CD4-positive, CD25-positive, alpha-beta regulatory T cell (primary cell): ENCODE data around the gene AARS1. TPM values are rescaled to one million over a fixed set of nuclear protein-coding genes. Genes with fewer than 3 reads are reported as not detected.
"Not testable (repeated sequence)": the region's sequence is repeated elsewhere in the genome, so short reads cannot be mapped to it uniquely, and the experiment has no call there.

ENCODE experiments used
- ATAC-seq, 2 donors: fragments of 150-1000 bp; cut with Tn5 transposase; one replicate each; pipeline ENCODE4 v1.10.0; 2021; ENCODE audit warnings: low read depth in 2 of 2, moderate number of reproducible peaks in 2 of 2, moderate library complexity in 1 of 2
- DNase-seq, 3 donors: peaks; one replicate each; pipeline versions ENCODE4 v3.0.0 to v3.0.0-alpha.2; 2012 to 2022; ENCODE audit warnings: mixed read lengths in 1 of 3
- H3K27ac ChIP-seq: one replicate; pipeline ENCODE4 v1.7.0; 2013; ENCODE audit warnings: mild to moderate bottlenecking, low read length; ENCODE audit not compliant: insufficient read depth, poor library complexity, severe bottlenecking
- H3K27me3 ChIP-seq: one replicate; pipeline ENCODE4 v1.7.0; 2013; ENCODE audit warnings: low read length; ENCODE audit not compliant: control insufficient read depth, insufficient read depth
- H3K36me3 ChIP-seq: one replicate; pipeline ENCODE4 v1.7.0; 2013; ENCODE audit warnings: mild to moderate bottlenecking, low read length, moderate library complexity; ENCODE audit not compliant: control insufficient read depth, insufficient read depth
- H3K4me1 ChIP-seq: 2 replicates; pipeline ENCODE4 v1.7.0; 2013; ENCODE audit warnings: mild to moderate bottlenecking, low read length; ENCODE audit not compliant: insufficient read depth, control insufficient read depth, poor library complexity, severe bottlenecking
- H3K4me3 ChIP-seq: one replicate; pipeline ENCODE4 v1.7.0; 2013; ENCODE audit warnings: low read depth, mild to moderate bottlenecking, low read length, moderate library complexity
- H3K9me3 ChIP-seq, 2 experiments: 1 replicate in 1 of 2; 2 replicates in 1 of 2; pipeline ENCODE4 v1.7.0; 2013; ENCODE audit warnings: low read length in 2 of 2, mild to moderate bottlenecking in 1 of 2, moderate library complexity in 1 of 2; ENCODE audit not compliant: control insufficient read depth in 2 of 2
- H3K27ac Mint-ChIP-seq, 3 donors: one replicate each; pipeline ENCODE4 v1.8.0; 2020 to 2022; ENCODE audit warnings: mild to moderate bottlenecking in 3 of 3, mixed read lengths in 3 of 3, moderate library complexity in 2 of 3
- H3K27me3 Mint-ChIP-seq: one replicate; pipeline ENCODE4 v1.8.0; 2022; ENCODE audit warnings: mild to moderate bottlenecking, mixed read lengths
- H3K36me3 Mint-ChIP-seq: one replicate; pipeline ENCODE4 v1.8.0; 2020; ENCODE audit warnings: mixed read lengths
- H3K4me1 Mint-ChIP-seq, 4 donors: one replicate each; pipeline ENCODE4 v1.8.0; 2020 to 2022; ENCODE audit warnings: mixed read lengths in 4 of 4, mild to moderate bottlenecking in 1 of 4
- H3K4me3 Mint-ChIP-seq, 4 donors: one replicate each; pipeline ENCODE4 v1.8.0; 2020 to 2022; ENCODE audit warnings: mild to moderate bottlenecking in 4 of 4, mixed read lengths in 4 of 4, moderate library complexity in 3 of 4
- H3K9me3 Mint-ChIP-seq, 7 donors: one replicate each; pipeline ENCODE4 v1.8.0; 2020 to 2022; ENCODE audit warnings: mixed read lengths in 7 of 7, mild to moderate bottlenecking in 3 of 7, moderate library complexity in 2 of 7
- polyA plus RNA-seq, 4 donors: library from polyadenylated mRNA; unstranded; fragments of 300-500 nt; fragmentation: Illumina TruSeq; gene quantifications; one replicate each; pipeline ENCODE4 v1.2.3, GENCODE V29; 2021
- total RNA-seq: library from RNA; stranded (reverse); gene quantifications from one replicate; pipeline ENCODE4 v1.2.3, GENCODE V29; 2022

The AARS1 gene
- total and polyA plus RNA-seq, 5 donors from 2014 or later: 25.2 to 34.5 (median 30.1) TPM

DNA sequence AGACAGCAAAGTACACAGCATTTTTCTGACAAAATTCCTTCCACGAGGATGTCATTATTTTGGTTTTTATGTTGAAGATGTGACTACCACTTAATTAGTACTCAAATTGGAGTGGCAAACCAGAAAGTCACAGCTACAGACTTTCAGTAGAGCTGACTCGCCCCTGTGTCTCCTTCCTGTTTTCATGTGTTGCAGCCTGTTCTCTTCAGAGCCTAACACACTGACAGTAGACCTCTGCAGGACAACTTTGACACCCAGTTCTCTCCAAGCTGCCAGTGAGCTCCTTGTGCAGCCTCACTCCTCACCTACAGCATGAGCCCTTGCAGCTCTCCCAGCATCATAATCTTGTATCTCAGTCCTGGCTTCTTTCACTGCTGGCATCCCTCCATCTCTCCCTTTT lies 66.7 kb downstream of the AARS1 start:
- not testable (repeated sequence) for H3K27me3 Mint-ChIP-seq, H3K27ac ChIP-seq, ATAC-seq, H3K4me1 Mint-ChIP-seq, H3K9me3 ChIP-seq, H3K4me3 ChIP-seq, H3K9me3 Mint-ChIP-seq, H3K36me3 Mint-ChIP-seq, H3K27me3 ChIP-seq, H3K4me3 Mint-ChIP-seq, H3K4me1 ChIP-seq
- H3K27ac Mint-ChIP-seq: peak overlapping the region; percentile 48 to 81 (median 61)
- peaks cover 17% of the 10 kb centered on the region for H3K36me3 ChIP-seq
- peak in 1 of 3 donors; percentile 5 for DNase-seq

DNA sequence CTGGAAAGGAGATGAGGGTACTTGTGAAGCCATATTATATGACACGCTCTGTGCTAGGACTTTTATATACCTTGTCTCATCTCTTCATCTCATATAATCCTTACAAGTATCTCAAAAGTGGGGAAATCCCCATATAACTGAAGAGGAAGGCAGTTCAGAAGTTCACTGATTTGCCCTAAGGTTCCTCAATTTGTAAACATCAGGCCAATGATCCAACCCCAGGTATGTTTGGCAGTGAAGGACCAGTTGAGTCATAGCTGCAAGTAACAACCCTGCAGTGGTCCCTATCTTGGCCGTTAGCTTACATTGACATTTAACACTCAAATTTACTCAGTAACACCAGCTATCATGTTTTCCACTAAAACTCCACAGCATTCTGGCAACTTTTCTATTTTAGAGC lies 70.7 kb downstream of the AARS1 start:
- H3K27ac Mint-ChIP-seq, H3K27me3 Mint-ChIP-seq, H3K9me3 Mint-ChIP-seq, H3K27me3 ChIP-seq, H3K4me1 ChIP-seq, H3K9me3 ChIP-seq, H3K27ac ChIP-seq, ATAC-seq, H3K4me3 Mint-ChIP-seq, H3K36me3 ChIP-seq, H3K4me3 ChIP-seq, DNase-seq, H3K36me3 Mint-ChIP-seq, H3K4me1 Mint-ChIP-seq: not testable (repeated sequence)

DNA sequence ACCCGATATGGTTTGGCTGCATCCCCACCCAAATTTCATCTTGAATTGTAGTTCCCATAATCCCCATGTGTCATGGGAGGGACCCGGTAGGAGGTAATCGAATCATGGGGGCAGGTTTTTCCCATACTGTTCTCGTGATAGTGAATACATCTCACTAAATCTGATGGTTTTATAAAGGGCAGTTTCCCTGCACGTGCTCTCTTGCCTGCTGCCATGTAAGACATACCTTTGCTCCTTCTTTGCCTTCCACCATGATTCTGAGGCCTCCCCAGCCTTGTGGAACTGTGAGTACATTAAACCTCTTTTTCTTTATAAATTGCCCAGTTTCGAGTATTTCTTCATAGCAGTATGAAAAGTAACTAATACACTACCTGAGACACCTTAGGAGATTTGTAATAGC lies 82.9 kb downstream of the AARS1 start:
- H3K4me1 Mint-ChIP-seq, H3K9me3 Mint-ChIP-seq, H3K27me3 Mint-ChIP-seq, H3K4me1 ChIP-seq, H3K27ac Mint-ChIP-seq, H3K36me3 ChIP-seq, DNase-seq, H3K4me3 Mint-ChIP-seq, H3K9me3 ChIP-seq, H3K27ac ChIP-seq, H3K27me3 ChIP-seq, ATAC-seq, H3K4me3 ChIP-seq: not testable (repeated sequence)
- H3K36me3 Mint-ChIP-seq: peaks cover 11% of the 10 kb centered on the region

DNA sequence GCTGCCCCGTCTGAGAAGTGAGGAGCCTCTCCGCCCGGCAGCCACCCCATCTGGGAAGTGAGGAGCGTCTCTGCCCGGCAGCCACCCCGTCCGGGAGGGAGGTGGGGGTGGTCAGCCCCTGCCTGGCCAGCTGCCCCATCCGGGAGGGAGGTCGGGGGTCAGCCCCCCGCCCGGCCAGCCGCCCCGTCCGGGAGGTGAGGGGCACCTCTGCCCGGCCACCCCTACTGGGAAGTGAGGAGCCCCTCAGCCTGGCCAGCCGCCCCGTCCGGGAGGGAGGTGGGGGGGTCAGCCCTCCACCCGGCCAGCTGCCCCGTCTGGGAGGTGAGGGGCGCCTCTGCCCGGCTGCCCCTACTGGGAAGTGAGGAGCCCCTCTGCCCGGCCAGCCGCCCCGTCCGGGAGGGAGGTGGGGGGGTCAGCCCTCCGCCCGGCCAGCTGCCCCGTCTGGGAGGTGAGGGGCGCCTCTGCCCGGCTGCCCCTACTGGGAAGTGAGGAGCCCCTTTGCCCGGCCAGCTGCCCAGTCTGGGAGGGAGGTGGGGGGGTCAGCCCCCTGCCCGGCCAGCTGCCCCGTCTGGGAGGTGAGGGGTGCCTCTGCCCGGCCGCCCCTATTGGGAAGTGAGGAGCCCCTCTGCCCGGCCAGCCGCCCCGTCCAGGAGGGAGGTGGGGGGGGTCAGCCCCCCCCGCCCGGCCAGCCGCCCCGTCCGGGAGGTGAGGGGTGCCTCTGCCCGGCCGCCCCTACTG lies 84.5 kb downstream of the AARS1 start:
- H3K36me3 Mint-ChIP-seq, H3K27me3 Mint-ChIP-seq, H3K9me3 Mint-ChIP-seq, H3K27me3 ChIP-seq, DNase-seq, H3K27ac Mint-ChIP-seq, H3K4me1 ChIP-seq, H3K4me3 Mint-ChIP-seq, H3K4me3 ChIP-seq, H3K9me3 ChIP-seq, H3K36me3 ChIP-seq, ATAC-seq, H3K27ac ChIP-seq, H3K4me1 Mint-ChIP-seq: not testable (repeated sequence)

DNA sequence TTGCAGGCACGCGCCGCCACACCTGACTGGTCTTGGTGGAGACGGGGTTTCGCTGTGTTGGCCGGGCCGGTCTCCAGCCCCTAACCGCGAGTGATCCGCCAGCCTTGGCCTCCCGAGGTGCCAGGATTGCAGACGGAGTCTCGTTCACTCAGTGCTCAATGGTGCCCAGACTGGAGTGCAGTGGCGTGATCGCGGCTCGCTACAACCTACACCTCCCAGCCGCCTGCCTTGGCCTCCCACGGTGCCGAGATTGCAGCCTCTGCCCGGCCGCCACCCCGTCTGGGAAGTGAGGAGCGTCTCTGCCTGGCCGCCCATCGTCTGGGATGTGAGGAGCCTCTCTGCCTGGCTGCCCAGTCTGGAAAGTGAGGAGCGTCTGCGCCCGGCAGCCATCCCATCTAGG lies 85.3 kb downstream of the AARS1 start:
- not testable (repeated sequence) for H3K9me3 ChIP-seq, H3K4me1 ChIP-seq, H3K36me3 Mint-ChIP-seq, H3K36me3 ChIP-seq, H3K4me3 ChIP-seq, H3K4me1 Mint-ChIP-seq, H3K9me3 Mint-ChIP-seq, ATAC-seq, H3K27ac ChIP-seq, H3K27me3 Mint-ChIP-seq, H3K27me3 ChIP-seq, H3K27ac Mint-ChIP-seq, H3K4me3 Mint-ChIP-seq, DNase-seq

DNA sequence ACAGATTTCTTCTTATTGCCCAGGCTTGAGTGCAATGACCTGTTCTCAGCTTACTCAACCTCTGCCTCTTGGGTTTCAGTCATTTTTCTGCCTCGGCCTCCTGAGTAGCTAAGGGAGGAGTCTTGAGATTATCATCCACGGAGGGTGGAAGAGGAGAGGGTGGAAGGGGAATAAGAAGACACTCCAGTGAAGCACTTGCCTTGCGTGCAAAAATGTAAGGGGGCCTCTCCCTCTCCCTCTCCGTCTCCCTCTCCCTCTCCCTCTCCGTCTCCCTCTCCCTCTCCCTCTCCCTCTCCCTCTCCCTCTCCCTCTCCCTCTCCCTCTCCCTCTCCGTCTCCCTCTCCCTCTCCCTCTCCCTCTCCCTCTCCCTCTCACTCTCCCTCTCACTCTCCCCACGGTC lies 85.8 kb downstream of the AARS1 start:
- H3K4me3 ChIP-seq, H3K4me3 Mint-ChIP-seq, H3K27ac ChIP-seq, H3K27ac Mint-ChIP-seq, H3K9me3 ChIP-seq, H3K27me3 Mint-ChIP-seq, H3K36me3 Mint-ChIP-seq, H3K36me3 ChIP-seq, ATAC-seq, H3K9me3 Mint-ChIP-seq, H3K27me3 ChIP-seq, H3K4me1 ChIP-seq, H3K4me1 Mint-ChIP-seq, DNase-seq: not testable (repeated sequence)

Other genes with a start within 250 kb of the AARS1 start
- 31.2 TPM for gene PDPR, start 175.2 kb downstream of the AARS1 start, total RNA-seq
- 10 to 100 TPM in 1 of 4 donors, 1 to 10 TPM in 3; 5.2 to 10.9 (median 6.5) TPM for gene PDPR, start 175.2 kb downstream of the AARS1 start, polyA plus RNA-seq
- 0.59 TPM for gene CLEC18C, start 115.7 kb downstream of the AARS1 start, total RNA-seq
- gene CLEC18C, start 115.7 kb downstream of the AARS1 start, polyA plus RNA-seq: under 1 TPM in 1 of 4 donors, not detected in 3; 0.03 TPM
- gene EXOSC6, start 37.6 kb downstream of the AARS1 start, total RNA-seq: 29.6 TPM
- gene EXOSC6, start 37.6 kb downstream of the AARS1 start, polyA plus RNA-seq: 10 to 100 TPM in 2 of 4 donors, 1 to 10 TPM in 2; 5.2 to 12.4 (median 9.6) TPM
- gene DDX19B, start 9.7 kb upstream of the AARS1 start, total RNA-seq: 47.0 TPM
- 10 to 100 TPM; 51.6 to 62.5 (median 56.8) TPM for gene DDX19B, start 9.7 kb upstream of the AARS1 start, polyA plus RNA-seq
- 53.7 TPM for gene DDX19A, start 57.4 kb upstream of the AARS1 start, total RNA-seq
- gene DDX19A, start 57.4 kb upstream of the AARS1 start, polyA plus RNA-seq: 10 to 100 TPM; 26.3 to 40.5 (median 30.8) TPM
- gene ST3GAL2, start 149.6 kb upstream of the AARS1 start, total RNA-seq: 22.1 TPM
- gene ST3GAL2, start 149.6 kb upstream of the AARS1 start, polyA plus RNA-seq: 10 to 100 TPM; 10.5 to 17.5 (median 14.6) TPM
- 28.5 TPM for gene FCSK, start 165.1 kb upstream of the AARS1 start, total RNA-seq
- 10 to 100 TPM in 1 of 4 donors, 1 to 10 TPM in 3; 5.7 to 11.5 (median 7.7) TPM for gene FCSK, start 165.1 kb upstream of the AARS1 start, polyA plus RNA-seq
- 57.4 TPM for gene COG4, start 234.0 kb upstream of the AARS1 start, total RNA-seq
- gene COG4, start 234.0 kb upstream of the AARS1 start, polyA plus RNA-seq: 10 to 100 TPM; 37.5 to 73.2 (median 48.1) TPM
- gene SF3B3, start 234.3 kb upstream of the AARS1 start, total RNA-seq: 190 TPM
- 100 to 1,000 TPM; 110 to 165 (median 136) TPM for gene SF3B3, start 234.3 kb upstream of the AARS1 start, polyA plus RNA-seq